ENCODE measurements around the gene PCDHA8. TPM values are rescaled to one million over a fixed set of nuclear protein-coding genes. Genes with fewer than 3 reads are reported as not detected.

Gene PCDHA8
- total RNA-seq, 1 experiment from 2014 or later: not detected

GRCh38 chr5:140808889-140809291, 32.1 kb upstream of the PCDHA8 start:
- Histone ChIP-seq H4K20me1 (ENCODE audit: insufficient read depth) (no peaks in the 10 kb centered on the region), H3K27ac (ENCODE audit: low read depth, low read length) (no peak overlapping the region), H3K27me3 (ENCODE audit: insufficient read depth, low read length) (no peaks in the 10 kb centered on the region), H3K79me2 (ENCODE audit: insufficient read depth, low read length) (no peaks in the 10 kb centered on the region), H3K4me1 (ENCODE audit: control insufficient read depth in 1 of 2, insufficient read depth in 2 of 2, low read length in 2 of 2) (no peaks in the 10 kb centered on the region), H3K9me3 (ENCODE audit: control insufficient read depth in 1 of 2, insufficient read depth in 1 of 2, low read depth in 1 of 2, low read length in 2 of 2) (no peaks in the 10 kb centered on the region), H3K4me3 (replicated peaks in 1 of 2; ENCODE audit: low read depth in 1 of 2, low read length in 2 of 2) (no peak overlapping the region), H3K4me2 (ENCODE audit: low read length) (no peak overlapping the region), H3K9ac (ENCODE audit: low read length) (no peak overlapping the region), H2AFZ (ENCODE audit: low read depth, low read length, poor library complexity, severe bottlenecking) (no peak overlapping the region), H3K9me2 (ENCODE audit: insufficient read depth) (no peaks in the 10 kb centered on the region), H3K36me3 (ENCODE audit: control insufficient read depth in 1 of 2, insufficient read depth in 2 of 2, low read length in 2 of 2) (no peaks in the 10 kb centered on the region)
- intact Hi-C loops (cut with micrococcal nuclease): no loop called here
- CTCF ChIA-PET: no interaction called here
- no peak for TF ChIP-seq YY1 (IDR thresholded peaks at IDR 0.05; ENCODE audit: extremely low read depth, insufficient replicate concordance, low read depth, low read length)
- no peak for TF ChIP-seq ELF1 (IDR thresholded peaks at IDR 0.05; ENCODE audit: borderline replicate concordance, low read depth)
- no peak for TF ChIP-seq TCF7L2 (IDR thresholded peaks at IDR 0.05; ENCODE audit: borderline replicate concordance, extremely low read depth, insufficient read depth, insufficient read length)
- TF ChIP-seq CTCF (IDR thresholded peaks at IDR 0.05 in 2 of 3, conservative IDR thresholded peaks at IDR 0.05 in 1 of 3; ENCODE audit: borderline replicate concordance in 1 of 3, insufficient read depth in 1 of 3, low read depth in 2 of 3, low read length in 2 of 3): no peak
- no peak for TF ChIP-seq SRF (IDR thresholded peaks at IDR 0.05; ENCODE audit: low read depth)
- TF ChIP-seq RAD21 (IDR thresholded peaks at IDR 0.05; ENCODE audit: low read depth): no peak
- TF ChIP-seq EZH2 (IDR thresholded peaks at IDR 0.05): no peak
- TF ChIP-seq MAX (IDR thresholded peaks at IDR 0.05): no peak
- no peak for TF ChIP-seq ZBTB33 (IDR thresholded peaks at IDR 0.05; ENCODE audit: extremely low read depth, insufficient replicate concordance, low read length)
- TF ChIP-seq POLR2A (IDR thresholded peaks at IDR 0.05; ENCODE audit: borderline replicate concordance, extremely low read depth, insufficient read depth, insufficient read length): no peak
- no peak for TF ChIP-seq EGR1 (IDR thresholded peaks at IDR 0.05; ENCODE audit: low read depth)
- no peak for DNase-seq (ENCODE audit: low read depth, low spot score)
- RAD21 ChIA-PET (ENCODE audit: low non-redundant PET in 1 of 2, low total read pairs in 2 of 2, uncharacterized antibody in 2 of 2, unreplicated experiment in 2 of 2): no interaction called here
- POLR2A ChIA-PET: no interaction called here
- no peak for ATAC-seq
- no TSS peak for BruUV-seq (replicated peaks)

Measured in HCT116 (cell line).